Tibial nerve (tissue), 3 donors: ENCODE results near the gene SERINC5.

Experiments
- CTCF ChIP-seq, 5 experiments: fragments of 200-600 bp in 3 of 5; fragments of 450-650 bp in 2 of 5; sonication (generic) in 3 of 5; IDR thresholded peaks; one replicate each; pipeline ENCODE4 v1.5.1; 2016 to 2019; ENCODE audit warnings: antibody characterized with exemption in 5 of 5, mild to moderate bottlenecking in 3 of 5, moderate library complexity in 2 of 5
- POLR2A ChIP-seq, 2 donors: fragments of 450-650 bp; IDR thresholded peaks; one replicate each; pipeline ENCODE4 v1.6.1; 2017; ENCODE audit warnings: antibody characterized with exemption in 2 of 2, mild to moderate bottlenecking in 2 of 2, moderate library complexity in 2 of 2

GRCh38 chr5:80067531-80068245 lies 188.2 kb downstream of the SERINC5 start:
- TF ChIP-seq CTCF (IDR thresholded peaks at IDR 0.05): no peak
- TF ChIP-seq POLR2A (IDR thresholded peaks at IDR 0.05): no peak
